Tibial nerve (tissue), 4 donors: ENCODE measurements around the gene DEFB129.

Source experiments
- EP300 ChIP-seq, 2 donors: sonication (generic); formaldehyde crosslinking; IDR thresholded peaks; one replicate each; pipeline ENCODE4 v1.6.1; 2017; ENCODE audit warnings: antibody characterized with exemption in 2 of 2, mild to moderate bottlenecking in 1 of 2
- POLR2A ChIP-seq, 2 donors: fragments of 450-650 bp; IDR thresholded peaks; one replicate each; pipeline ENCODE4 v1.6.1; 2017; ENCODE audit warnings: antibody characterized with exemption in 2 of 2, mild to moderate bottlenecking in 2 of 2, moderate library complexity in 2 of 2
- TF ChIP-seq, protein P1 (sequence below), 5 experiments: fragments of 200-600 bp in 3 of 5; fragments of 450-650 bp in 2 of 5; sonication (generic) in 3 of 5; IDR thresholded peaks; one replicate each; pipeline ENCODE4 v1.5.1; 2016 to 2019; ENCODE audit warnings: antibody characterized with exemption in 5 of 5, mild to moderate bottlenecking in 3 of 5, moderate library complexity in 2 of 5

DNA sequence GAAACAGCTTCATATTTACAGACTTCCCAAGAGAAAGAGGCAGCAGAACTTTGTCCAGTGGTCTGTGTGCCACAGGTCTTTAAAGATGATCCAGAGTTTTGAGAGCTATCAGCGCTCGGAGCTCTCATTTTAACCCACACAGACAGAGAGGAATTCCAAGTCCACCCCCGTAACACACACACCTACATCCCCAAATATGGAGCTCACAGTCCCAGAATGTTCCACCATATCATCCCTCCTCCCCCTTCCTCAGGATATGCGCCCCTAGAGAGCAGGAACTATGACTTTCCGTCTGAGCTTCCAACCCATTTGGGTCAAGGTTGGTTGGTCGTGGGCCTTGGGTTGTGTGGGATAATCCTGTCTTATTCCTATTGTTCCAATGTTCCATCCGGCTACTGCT lies 37.4 kb upstream of the DEFB129 start, which contains the start of gene DEFB128:
- TF ChIP-seq, protein P1, sequence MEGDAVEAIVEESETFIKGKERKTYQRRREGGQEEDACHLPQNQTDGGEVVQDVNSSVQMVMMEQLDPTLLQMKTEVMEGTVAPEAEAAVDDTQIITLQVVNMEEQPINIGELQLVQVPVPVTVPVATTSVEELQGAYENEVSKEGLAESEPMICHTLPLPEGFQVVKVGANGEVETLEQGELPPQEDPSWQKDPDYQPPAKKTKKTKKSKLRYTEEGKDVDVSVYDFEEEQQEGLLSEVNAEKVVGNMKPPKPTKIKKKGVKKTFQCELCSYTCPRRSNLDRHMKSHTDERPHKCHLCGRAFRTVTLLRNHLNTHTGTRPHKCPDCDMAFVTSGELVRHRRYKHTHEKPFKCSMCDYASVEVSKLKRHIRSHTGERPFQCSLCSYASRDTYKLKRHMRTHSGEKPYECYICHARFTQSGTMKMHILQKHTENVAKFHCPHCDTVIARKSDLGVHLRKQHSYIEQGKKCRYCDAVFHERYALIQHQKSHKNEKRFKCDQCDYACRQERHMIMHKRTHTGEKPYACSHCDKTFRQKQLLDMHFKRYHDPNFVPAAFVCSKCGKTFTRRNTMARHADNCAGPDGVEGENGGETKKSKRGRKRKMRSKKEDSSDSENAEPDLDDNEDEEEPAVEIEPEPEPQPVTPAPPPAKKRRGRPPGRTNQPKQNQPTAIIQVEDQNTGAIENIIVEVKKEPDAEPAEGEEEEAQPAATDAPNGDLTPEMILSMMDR (IDR thresholded peaks at IDR 0.05), result no peak
- TF ChIP-seq EP300 (IDR thresholded peaks at IDR 0.05) (no peak), POLR2A (IDR thresholded peaks at IDR 0.05) (no peak)
